Ramos (cell line): ENCODE results near the gene TIMP2.
"Not testable (repeated sequence)": the region's sequence is repeated elsewhere in the genome, so short reads cannot be mapped to it uniquely, and the experiment has no call there.

ENCODE experiments used
- in situ Hi-C: fragments of 300-500 bp; cut with MboI; formaldehyde crosslinking; loops from one replicate; pipeline ENCODE4 v1.14.3; 2022; ENCODE audit warnings: low sequenced_read_pairs; ENCODE audit not compliant: unreplicated experiment

The TIMP2 gene

DNA sequence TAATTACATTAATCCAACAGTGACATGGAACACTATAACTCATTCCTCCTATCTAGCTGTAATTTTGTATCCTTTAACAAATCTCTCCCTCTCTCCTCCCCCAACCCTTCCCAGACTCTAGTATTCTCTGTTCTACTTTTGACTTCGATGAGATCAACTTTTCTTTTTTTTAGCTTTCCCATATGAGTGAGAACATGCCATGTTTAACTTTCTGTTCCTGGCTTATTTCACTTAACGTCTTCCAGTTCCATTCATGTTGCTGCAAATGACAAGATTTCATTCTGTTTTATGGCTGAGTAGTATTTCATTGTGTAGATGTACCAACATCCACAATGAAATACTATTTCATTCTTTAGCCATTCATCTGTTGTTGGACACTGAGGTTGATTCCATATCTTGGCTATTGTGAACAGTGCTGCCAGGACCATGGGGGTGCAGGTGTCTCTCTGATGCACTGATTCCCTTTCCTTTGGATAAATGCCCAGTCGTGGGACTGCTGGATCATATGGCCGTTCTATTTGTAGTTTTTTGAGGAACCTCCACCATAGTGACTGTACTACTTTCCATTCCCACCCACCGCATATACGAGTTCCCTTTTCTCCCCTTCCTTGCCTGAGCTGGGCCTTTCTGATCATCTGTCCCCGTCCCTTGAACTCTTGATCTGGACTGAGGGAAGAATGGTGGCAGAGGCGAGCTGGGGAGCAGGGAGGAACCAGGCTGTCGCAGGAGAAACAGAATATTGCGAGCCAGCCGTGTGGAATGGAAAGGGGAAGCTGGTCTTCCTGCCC is 14.5 kb downstream of the TIMP2 start:
- in situ Hi-C loops = no loop called here

DNA sequence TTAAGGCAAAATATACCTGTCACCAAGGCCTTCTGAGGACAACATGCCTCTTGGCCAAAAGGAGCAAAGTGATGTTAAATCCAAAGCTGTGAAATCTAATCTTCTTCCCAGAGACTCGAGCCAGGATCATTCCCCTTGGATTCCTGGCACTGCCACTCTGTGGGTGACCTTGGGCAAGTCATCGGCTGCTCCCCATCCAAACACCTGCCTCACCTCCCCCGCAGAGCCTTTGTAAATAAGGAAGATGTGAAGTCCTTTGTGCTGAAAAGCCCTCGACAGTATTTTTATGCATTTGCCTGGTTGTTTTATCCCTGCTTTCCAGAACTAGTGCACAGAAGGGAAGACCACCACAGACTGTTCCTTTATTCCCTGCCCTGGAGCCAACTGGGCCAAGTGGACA is 16.8 kb downstream of the TIMP2 start:
- in situ Hi-C loops = no loop called here

DNA sequence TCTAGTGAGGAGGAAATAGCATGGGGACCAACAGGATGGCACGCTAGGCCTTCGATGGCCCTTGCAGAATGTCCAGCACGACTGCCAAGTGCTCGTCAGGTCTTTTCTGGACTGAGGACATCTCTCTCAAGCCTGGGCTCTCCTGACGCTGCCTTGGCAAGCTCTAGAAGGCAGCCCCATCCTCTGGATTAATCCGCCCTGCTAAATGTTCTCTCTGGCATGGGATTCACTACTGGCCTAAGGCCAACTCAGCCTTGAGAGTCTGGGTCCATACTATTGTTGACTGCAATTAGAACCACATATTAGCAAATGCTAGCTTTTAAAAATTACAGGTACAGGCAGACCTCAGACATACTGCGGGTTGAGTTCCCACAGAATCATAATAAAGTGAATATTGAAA is 19.6 kb downstream of the TIMP2 start:
- in situ Hi-C loops = no loop called here

DNA sequence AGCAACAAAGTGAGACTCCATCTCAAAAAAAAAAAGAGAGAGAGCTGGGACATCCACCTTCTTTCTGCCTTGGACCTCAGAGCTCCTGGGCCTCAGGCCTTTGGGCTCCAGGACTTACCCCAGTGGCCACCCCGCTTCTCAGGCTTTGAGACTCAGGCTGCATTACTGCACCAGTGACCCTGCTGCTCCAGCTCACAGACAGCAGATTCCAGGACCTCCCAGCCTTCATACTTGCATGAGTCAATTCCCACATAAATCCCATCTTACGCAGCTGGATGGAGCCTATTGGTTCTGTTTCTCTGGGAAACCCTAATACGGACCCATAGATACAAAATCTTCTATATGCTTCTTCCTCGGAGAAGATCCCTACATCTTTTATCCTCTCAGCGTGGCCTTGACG is 20.1 kb downstream of the TIMP2 start:
- in situ Hi-C loops = no loop called here

DNA sequence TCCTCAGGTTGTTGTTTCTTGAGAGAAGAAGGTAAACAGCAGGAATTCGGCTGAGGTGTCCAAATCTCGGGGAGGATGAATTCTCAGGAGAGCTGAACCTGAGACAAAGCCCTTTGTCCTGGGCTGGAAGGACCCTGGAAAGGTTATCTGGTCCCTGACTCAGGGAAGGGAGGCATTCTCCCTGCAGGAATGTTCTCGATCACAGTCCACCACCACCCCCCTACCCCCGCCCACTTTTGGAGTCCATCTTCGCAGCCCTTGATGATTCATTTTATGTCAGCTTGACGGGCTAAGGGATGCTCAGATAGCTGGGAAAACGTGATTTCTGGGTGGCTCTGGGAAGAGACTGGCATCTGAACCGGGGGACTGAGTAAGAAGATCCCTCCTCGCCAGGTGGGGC is 20.8 kb downstream of the TIMP2 start:
- in situ Hi-C loops = no loop called here

DNA sequence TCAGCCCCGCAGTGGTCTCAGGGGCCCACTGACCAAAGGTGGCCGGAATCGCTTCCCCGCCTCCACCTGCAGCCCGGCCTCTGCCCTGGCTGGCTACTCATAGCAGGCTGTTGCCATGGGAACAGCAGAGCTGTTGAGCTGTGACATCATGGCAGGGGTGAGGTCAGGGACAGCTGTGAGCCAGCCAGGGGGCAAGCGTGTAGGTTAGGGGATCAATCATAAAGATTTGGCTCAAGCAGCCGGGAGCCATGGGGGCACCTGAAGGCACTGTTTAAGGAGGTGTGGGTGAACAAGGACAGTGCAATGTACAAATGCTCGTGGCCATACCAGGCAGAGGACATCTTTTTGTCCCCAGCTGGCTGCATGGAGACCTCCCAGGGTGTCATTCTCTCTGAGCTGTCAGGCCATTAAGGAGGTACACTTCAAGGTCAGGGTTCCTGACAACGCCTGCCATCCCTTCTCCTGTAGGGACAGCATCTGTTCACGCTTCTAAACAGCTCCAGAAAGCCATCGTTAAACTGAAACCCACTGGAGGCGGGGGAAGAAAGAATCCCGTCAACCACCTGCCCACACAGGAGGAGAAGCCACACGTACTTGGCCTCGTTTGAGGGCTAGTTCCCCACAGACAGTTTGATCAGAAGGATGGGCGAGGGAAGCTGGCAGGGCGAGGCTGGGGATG is 21.9 kb downstream of the TIMP2 start, which contains the start of gene CEP295NL:
Gene CEP295NL (minus strand): TSS at position 101 of the 679 bp plus-strand sequence. CDS start 1,373 bp downstream, outside the sequence.
- in situ Hi-C loops = no loop called here

DNA sequence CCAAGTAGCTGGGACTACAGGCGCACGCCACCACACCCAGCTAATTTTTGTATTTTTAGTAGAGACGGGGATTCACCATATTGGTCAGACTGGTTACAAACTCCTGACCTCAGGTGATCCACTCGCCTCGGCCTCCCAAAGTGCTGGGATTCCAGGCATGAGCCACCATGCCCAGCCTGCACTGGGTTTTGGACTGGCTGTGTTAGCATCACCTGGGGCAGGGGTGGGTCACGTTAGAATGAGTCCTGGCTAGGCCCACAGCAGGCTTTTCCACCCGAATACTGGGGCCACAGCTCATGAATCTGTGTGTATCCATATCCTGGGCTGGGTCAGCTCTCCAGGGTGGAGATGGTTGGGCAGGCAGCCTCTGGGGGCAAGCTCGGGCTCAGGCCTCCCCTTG is 23.0 kb downstream of the TIMP2 start:
- in situ Hi-C loops = not testable (repeated sequence)

DNA sequence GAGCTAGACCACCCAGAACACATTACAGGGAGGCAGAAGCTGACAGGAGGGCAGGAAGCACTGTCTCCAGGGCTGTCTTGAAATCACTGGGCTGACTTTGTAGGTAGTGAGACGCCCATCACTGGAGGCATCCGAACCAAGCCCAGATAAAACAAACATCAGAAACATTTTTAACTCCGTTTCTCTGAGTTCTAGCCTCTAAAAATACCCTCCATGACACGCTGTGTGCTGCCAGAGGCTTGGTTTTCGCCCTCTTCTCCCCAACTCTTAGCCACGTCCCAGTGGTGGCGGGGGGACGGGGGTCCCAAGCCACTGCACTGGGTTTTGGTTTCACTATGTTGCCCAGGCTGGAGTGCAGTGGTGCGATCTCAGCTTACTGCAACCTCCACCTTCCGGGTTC is 23.4 kb downstream of the TIMP2 start:
- in situ Hi-C loops = no loop called here

DNA sequence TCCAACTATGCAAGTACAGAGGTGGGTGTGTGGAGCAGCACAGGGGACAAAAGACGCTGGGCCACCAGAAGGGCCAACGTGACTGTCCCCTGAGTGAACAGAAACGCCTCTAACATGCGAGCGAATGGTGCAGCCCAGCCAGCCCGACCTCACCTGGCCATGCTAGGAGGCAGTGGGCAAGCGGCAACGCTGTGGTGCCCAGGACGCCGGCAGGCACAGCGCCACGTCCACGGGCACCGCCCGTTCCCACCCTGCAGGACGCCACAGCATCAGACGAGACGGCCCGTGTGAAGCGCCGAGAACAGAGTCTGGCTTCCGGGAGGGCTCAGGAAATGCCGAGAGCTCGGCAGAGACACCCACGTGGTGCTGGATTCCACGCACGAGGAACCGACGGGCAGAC is 24.4 kb downstream of the TIMP2 start:
- in situ Hi-C loops = no loop called here

DNA sequence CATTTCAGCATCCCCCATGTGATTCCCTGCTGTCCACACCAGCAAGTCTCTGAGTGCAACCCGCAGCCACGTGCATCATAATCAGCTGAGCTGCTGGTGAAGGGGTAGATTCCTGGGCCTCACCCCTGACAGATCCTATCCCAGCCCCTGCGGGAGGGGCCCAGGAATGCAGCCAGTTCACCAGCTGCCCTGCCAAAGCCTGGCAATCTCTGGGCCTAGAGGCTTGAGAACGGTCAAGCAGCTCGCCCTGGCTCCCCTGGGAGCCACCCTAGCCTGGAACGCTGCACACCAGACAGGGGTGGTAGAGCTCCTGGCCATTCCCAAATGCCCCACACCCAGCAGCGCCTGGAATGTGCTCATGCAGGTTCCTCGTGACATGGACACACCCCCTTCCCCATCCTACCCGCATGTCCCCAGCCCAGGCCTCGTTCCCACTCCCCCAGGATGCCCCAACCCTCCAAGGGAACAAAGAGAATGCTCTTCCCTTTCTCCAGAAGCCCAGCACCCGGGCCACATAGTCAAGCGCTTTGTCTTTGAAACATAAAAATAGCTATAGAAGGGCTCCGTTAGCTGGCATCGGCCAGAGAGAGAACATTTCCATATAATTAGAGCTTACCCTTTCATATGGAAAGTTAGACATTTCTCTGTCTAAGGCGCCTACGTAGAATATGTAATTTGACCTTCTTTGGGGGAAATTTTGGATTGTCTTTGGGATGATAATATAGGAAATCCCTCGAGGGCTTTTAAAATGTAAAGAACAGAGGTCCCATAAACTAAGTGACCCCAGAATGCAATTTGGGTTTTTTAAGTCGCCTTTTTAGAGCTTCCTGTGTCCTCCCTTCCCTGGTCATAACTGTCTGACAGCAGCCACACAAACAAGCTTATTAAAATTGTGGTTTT is 25.6 kb downstream of the TIMP2 start:
- in situ Hi-C loops = no loop called here

DNA sequence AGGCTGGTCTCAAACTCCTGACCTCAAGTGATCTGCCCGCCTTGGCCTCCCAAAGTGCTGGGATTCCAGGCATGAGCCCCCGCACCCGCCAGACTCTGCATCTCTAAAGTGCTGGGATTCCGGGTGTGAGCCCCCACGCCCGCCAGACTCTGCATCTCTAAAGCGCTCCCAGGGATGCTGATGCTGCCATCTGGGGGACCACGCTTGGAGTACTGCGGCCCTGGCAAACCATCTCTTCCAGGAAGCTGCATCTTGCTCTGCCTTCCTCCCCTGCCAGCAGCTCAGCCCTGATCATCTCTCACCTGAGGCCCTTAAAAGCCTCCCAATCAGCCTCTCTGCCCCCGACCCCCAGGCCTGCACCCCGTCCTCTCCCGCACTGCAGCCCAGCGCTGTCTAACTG is 26.2 kb downstream of the TIMP2 start:
- in situ Hi-C loops = no loop called here

DNA sequence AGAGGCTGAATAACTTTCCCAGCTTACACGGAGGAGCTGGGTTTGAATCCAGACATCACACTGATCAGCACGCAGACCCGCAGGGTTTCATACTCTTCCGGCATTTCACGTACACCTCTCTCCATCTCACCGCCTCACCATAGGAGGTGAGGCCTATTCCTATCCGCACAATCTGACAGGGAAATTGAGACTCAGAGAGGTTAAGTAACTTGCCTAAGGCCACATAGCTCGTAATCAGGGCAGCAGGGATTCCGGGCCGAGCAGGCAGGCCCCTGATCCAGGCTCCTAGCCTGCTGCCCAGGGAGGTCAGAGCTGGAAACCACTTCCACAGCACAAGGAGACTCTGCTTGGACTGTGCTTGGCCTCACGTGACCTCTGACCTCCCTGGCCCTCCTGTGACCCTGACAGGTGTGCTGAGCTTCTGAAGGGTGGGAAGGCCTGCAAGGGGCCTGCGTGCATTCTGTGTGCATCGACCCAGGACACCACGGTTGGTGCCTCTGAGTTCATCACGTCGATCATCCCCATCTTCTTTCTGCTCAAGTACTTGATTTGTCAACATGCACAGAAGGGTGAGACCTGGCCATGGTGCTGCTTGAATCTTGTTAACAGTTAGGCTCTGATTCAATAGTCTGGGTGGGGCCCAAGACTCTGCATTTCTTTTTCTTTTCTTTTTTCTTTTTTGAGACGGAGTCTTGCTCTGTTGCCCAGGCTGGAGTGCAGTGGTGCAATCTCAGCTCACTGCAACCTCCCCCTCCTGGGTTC is 26.9 kb downstream of the TIMP2 start:
- in situ Hi-C loops = no loop called here

DNA sequence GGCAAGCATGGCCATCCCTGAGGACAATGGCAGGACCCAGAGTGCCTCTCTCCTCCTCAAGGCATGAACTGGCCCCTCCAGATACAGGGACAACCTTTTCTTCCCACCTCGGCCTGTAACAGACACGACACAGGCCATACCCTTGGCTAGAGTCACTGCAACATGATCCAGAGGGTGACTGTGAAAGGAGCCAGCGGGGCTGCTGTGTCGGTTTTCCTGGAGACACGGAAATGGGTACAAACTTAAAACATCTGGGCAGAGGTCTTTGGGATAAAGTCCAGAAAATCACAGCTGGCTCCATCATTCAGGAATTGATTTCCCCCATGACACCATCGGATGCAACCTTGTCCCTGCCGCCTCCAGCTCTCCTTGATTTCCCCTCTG is 27.5 kb downstream of the TIMP2 start:
- in situ Hi-C loops = no loop called here

DNA sequence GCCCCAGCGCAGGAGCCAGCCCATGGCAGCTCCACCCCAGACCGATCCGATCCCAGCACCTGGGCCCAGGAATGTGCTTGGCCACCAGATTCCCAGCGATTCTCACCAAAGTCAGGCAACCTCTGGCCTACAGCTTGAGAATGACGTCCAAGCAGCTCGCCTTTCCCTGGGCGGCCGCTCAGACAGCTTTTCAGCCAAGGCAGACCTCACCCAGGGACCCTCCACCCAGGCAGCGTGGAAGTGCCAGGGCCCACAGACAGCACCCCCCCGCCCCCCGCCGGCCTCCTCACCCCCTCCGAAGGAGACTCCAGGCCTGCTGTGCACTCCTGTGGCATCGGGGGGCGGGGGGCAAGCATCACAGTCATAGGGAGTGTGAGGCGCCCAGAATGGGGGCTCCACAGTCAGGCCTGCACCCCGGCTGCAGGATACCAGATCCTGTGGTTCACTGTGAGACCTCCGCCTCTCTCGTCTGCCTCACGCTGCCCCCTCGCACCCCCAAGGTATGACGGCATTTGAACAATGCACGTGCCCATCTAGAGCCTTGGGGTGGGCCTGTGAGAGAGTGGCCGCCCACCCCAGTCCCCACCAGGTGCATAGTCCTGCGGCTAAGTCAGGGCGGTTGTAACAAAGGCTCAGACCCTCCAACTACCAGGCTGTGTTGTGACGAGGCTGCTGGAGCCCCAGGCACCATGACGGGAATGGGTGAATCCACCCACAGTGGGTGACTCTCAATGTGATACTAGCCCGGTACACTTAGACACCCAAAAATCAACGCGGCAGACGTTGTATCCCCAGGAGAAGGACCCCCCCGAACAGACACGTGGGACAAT is 28.1 kb downstream of the TIMP2 start:
- in situ Hi-C loops = no loop called here

DNA sequence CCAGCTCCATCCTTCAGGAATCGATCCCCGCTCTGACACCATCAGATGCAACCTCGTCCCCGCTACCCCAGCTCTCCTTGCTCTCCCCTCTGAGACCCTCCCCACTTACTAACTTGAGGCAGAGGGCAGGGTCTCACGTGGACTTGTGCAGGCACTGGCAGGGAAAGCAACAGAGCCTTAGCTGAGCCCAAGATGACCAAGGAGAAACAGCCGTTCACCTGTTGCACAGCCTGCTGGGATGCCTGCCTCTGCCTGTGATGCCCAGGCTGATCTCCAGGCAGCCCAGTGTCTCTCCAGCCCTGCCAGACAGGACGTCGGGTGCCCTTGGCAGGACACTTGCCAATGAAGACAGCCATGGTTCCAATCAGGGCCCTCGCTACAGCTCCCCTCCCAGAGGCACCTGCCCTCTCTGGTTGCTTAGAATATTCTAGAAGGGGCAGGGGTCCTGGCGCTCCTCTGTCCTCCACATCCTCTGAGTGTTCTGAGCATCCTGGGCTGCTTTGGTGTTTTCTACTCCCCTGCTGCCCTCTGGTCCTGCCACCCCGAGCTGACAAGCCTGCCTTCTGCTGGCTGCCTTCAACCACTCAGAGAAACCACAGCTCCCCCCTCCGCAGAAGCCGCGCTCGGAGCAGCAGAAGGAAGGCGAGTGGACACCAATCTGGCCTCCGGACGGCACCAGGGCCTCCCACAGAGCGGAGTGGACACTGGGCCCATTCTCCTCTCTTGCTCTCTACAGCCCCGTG is 28.9 kb downstream of the TIMP2 start:
- in situ Hi-C loops = no loop called here

DNA sequence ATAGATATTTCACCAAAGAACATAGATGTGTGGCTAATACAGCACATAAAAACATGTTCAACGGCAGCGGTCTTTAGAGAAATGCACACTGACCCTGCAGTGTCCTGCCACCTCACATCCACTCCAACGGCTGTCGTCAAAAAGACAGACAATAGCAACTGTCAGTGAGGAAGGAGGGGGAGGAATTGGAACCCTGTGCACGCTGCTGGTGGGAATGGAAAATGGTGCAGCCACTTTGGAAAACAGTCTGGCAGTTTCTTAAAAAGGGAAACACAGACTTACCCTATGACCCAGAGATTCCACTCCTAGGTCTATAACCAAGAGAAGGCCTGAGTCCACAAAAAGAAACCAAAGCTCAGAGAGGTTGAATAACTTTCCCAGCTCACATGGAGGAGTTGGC is 29.9 kb downstream of the TIMP2 start:
- in situ Hi-C loops = no loop called here

DNA sequence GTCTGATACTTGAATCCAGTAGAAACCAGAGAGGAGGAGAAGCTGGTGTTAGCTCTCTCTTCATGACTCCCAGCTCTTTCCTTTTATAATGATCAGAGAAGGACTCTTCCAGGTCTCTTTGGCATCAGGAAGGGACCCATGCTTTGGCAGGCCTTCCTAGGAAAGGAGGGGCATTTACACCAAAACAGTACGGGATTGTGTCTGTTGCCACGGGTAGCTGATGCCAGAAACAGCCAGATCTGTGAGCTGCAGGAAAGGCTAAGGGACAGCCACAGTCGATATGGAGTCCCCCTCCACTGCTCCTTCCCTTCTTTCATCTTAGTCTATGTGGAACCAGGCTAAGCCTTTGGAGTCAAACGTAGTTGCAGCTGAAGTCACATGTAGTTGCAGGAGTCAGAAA is 31.5 kb downstream of the TIMP2 start:
- in situ Hi-C loops = no loop called here

DNA sequence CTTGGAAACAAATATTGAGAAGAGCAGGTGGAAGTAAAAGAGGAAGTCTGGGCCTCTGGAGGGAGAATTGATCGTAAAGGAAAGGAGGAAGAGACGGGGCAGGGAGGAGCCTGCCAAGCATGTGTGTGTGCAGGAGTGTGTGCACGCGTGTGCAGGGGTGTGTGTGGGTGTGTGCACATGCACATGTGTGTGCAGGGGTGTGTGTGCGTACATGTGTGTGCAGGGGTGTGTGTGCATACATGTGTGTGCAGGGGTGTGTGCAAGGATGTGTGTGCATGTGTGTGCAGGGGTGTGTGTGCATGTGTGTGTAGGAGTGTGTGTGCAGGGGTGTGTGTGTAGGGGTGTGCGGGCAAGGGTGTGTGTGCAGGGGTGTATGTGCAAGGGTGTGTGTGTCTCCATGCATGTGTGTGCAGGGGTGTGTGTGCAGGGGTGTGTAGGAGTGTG is 32.2 kb downstream of the TIMP2 start:
- in situ Hi-C loops = no loop called here

DNA sequence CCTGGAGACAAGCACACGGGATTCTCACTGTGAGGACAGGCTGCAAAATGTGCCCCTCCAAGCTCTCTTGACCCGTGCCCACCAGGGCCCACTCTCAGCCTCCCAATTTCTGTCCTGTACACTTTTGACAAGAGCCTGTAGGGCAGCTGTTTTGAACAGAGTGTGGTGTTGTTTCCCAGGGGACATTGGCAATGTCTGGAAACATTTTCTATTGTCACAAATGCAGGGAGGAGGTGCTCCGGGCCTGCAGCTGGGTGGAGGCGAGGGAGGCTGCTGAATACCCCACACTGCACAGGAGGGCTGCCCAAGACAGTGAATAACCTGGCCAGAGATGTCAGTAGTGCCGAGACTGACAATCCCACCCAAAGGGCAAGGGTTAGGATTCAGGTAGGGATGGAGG is 32.7 kb downstream of the TIMP2 start:
- in situ Hi-C loops = no loop called here
